Mucosa of stomach (tissue), 1 donor: ENCODE results near the gene TTYH3.
A peak's percentile ranks its signal among the peaks of the same experiment; 100 is the strongest.
"Not testable (repeated sequence)": the region's sequence is repeated elsewhere in the genome, so short reads cannot be mapped to it uniquely, and the experiment has no call there.

Experiments
- H3K27me3 ChIP-seq: one replicate; pipeline ENCODE4 v1.7.0; 2013; ENCODE audit warnings: mild to moderate bottlenecking, low read length; ENCODE audit not compliant: control insufficient read depth, insufficient read depth
- H3K36me3 ChIP-seq: one replicate; pipeline ENCODE4 v1.7.0; 2013; ENCODE audit warnings: low read length; ENCODE audit not compliant: control insufficient read depth, insufficient read depth
- H3K4me1 ChIP-seq: one replicate; pipeline ENCODE4 v1.7.0; 2013; ENCODE audit warnings: mild to moderate bottlenecking, low read length; ENCODE audit not compliant: control insufficient read depth, insufficient read depth
- H3K4me3 ChIP-seq: one replicate; pipeline ENCODE4 v1.7.0; 2013; ENCODE audit warnings: low read length
- H3K9ac ChIP-seq: one replicate; pipeline ENCODE4 v1.7.0; 2013; ENCODE audit warnings: mild to moderate bottlenecking, low read length, moderate library complexity
- H3K9me3 ChIP-seq: one replicate; pipeline ENCODE4 v1.7.0; 2013; ENCODE audit warnings: mild to moderate bottlenecking, low read length, moderate library complexity; ENCODE audit not compliant: control insufficient read depth
- donor health status: Pancreatic carcinoma.

TTYH3 gene

GRCh38 chr7:2631946-2632732 is at the start of gene TTYH3:
TSS of gene TTYH3 (plus strand) at chr7:2631986. CDS start at chr7:2632156, 170 bp downstream.
- Histone ChIP-seq H3K36me3 (no peaks in the 10 kb centered on the region), H3K9me3 (no peaks in the 10 kb centered on the region), H3K27me3 (peaks cover 10% of the 10 kb centered on the region), H3K4me1 (peaks cover 53% of the 10 kb centered on the region), H3K9ac (peak within 1 kb of the TSS; percentile 93), H3K4me3 (peak within 1 kb of the TSS; percentile 89)

GRCh38 chr7:2582006-2582735 is 49.6 kb upstream of the TTYH3 start:
- H3K27me3 ChIP-seq, result no peaks in the 10 kb centered on the region
- H3K9ac ChIP-seq, result no peak overlapping the region
- H3K4me3 ChIP-seq, result no peak overlapping the region
- no peaks in the 10 kb centered on the region for H3K4me1 ChIP-seq
- no peaks in the 10 kb centered on the region for H3K9me3 ChIP-seq
- H3K36me3 ChIP-seq, result peaks cover 6% of the 10 kb centered on the region

- Histone ChIP-seq H3K4me3 (no peak overlapping the region), H3K9me3 (no peaks in the 10 kb centered on the region), H3K9ac (no peak overlapping the region), H3K36me3 (peaks cover 6% of the 10 kb centered on the region), H3K4me1 (no peaks in the 10 kb centered on the region), H3K27me3 (no peaks in the 10 kb centered on the region)
These were observed 47.8 kb upstream of the TTYH3 start for GRCh38 chr7:2583798-2584580.

- Histone ChIP-seq H3K36me3 (peaks cover 10% of the 10 kb centered on the region), H3K9ac (no peak overlapping the region), H3K9me3 (no peaks in the 10 kb centered on the region), H3K27me3 (no peaks in the 10 kb centered on the region), H3K4me1 (no peaks in the 10 kb centered on the region), H3K4me3 (no peak overlapping the region)
These were observed 46.3 kb upstream of the TTYH3 start for GRCh38 chr7:2585446-2585845.

- Histone ChIP-seq H3K36me3 (peaks cover 10% of the 10 kb centered on the region), H3K27me3 (no peaks in the 10 kb centered on the region), H3K4me1 (no peaks in the 10 kb centered on the region), H3K9ac (no peak overlapping the region), H3K9me3 (no peaks in the 10 kb centered on the region), H3K4me3 (no peak overlapping the region)
These were observed 45.3 kb upstream of the TTYH3 start for GRCh38 chr7:2586326-2587020.

GRCh38 chr7:2587134-2587533 is 44.7 kb upstream of the TTYH3 start:
- H3K36me3 ChIP-seq, result peaks cover 10% of the 10 kb centered on the region
- no peak overlapping the region for H3K4me3 ChIP-seq
- H3K4me1 ChIP-seq, result no peaks in the 10 kb centered on the region

GRCh38 chr7:2587778-2588177 is 44.0 kb upstream of the TTYH3 start:
- H3K9ac ChIP-seq, result no peak overlapping the region
- H3K4me1 ChIP-seq, result no peaks in the 10 kb centered on the region
- H3K9me3 ChIP-seq, result no peaks in the 10 kb centered on the region
- no peak overlapping the region for H3K4me3 ChIP-seq
- H3K27me3 ChIP-seq, result no peaks in the 10 kb centered on the region
- peaks cover 9% of the 10 kb centered on the region for H3K36me3 ChIP-seq

More at GRCh38 chr7:2587134-2587533, 44.7 kb upstream of the TTYH3 start:
- Histone ChIP-seq H3K9ac (no peak overlapping the region), H3K9me3 (no peaks in the 10 kb centered on the region), H3K27me3 (no peaks in the 10 kb centered on the region)

- Histone ChIP-seq H3K36me3 (peaks cover 5% of the 10 kb centered on the region), H3K27me3 (no peaks in the 10 kb centered on the region), H3K9ac (no peak overlapping the region), H3K9me3 (no peaks in the 10 kb centered on the region), H3K4me1 (no peaks in the 10 kb centered on the region), H3K4me3 (no peak overlapping the region)
These were observed 42.4 kb upstream of the TTYH3 start for GRCh38 chr7:2589341-2589740.

GRCh38 chr7:2589941-2590340 is 41.8 kb upstream of the TTYH3 start:
- not testable (repeated sequence) for H3K27me3 ChIP-seq, H3K36me3 ChIP-seq

GRCh38 chr7:2592375-2592865 is 39.4 kb upstream of the TTYH3 start:
- Histone ChIP-seq H3K36me3 (peaks cover 14% of the 10 kb centered on the region), H3K9me3 (no peaks in the 10 kb centered on the region)

More at GRCh38 chr7:2589941-2590340, 41.8 kb upstream of the TTYH3 start:
- not testable (repeated sequence) for H3K4me1 ChIP-seq, H3K9ac ChIP-seq, H3K9me3 ChIP-seq, H3K4me3 ChIP-seq

GRCh38 chr7:2593036-2593727 is 38.6 kb upstream of the TTYH3 start:
- H3K27me3 ChIP-seq, result no peaks in the 10 kb centered on the region
- H3K36me3 ChIP-seq, result peaks cover 14% of the 10 kb centered on the region
- no peak overlapping the region for H3K4me3 ChIP-seq
- no peaks in the 10 kb centered on the region for H3K9me3 ChIP-seq
- H3K4me1 ChIP-seq, result no peaks in the 10 kb centered on the region
- no peak overlapping the region for H3K9ac ChIP-seq

More at GRCh38 chr7:2592375-2592865, 39.4 kb upstream of the TTYH3 start:
- H3K4me3 ChIP-seq, result no peak overlapping the region
- H3K4me1 ChIP-seq, result no peaks in the 10 kb centered on the region
- H3K9ac ChIP-seq, result no peak overlapping the region
- H3K27me3 ChIP-seq, result no peaks in the 10 kb centered on the region
